Occipital lobe (tissue), 2 donors: ENCODE data around the gene MIER3. TPM values are rescaled to one million over a fixed set of nuclear protein-coding genes. Genes with fewer than 3 reads are reported as not detected.

ENCODE experiments used
- DNase-seq: peaks from one replicate; lab custom pipeline; 2025; lab: John Stamatoyannopoulos, UW
- total RNA-seq: library from RNA; depleted of rRNA; stranded (reverse); fragments of >200 nt; gene quantifications from one replicate; pipeline ENCODE4 v1.2.3, GENCODE V29; 2014

The MIER3 gene
- total RNA-seq, 1 donor from 2014 or later = 54.1 TPM

- DNase-seq = no peak
Observed at GRCh38 chr5:56961746-56962145, 9.8 kb upstream of the MIER3 start.

DNA sequence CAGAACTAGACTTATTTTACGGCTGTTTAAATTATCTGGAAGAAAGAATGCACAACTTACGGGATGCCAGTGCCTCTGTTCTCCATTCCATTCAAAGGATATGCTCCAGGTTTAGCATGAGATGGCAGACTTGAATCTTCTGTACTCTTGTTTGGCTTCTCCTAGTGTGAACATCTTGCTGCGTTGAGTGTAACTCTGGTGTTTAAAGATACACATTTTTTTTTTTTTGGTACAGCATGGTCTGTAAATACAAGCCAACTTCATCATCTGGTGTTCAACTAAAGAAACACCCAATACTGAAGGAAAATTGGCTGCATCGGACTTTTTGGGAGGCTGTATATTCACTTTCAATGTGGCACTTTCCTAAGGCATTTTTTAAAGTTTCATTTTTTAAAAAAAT, 7.4 kb upstream of the MIER3 start:
- no peak for DNase-seq

DNA sequence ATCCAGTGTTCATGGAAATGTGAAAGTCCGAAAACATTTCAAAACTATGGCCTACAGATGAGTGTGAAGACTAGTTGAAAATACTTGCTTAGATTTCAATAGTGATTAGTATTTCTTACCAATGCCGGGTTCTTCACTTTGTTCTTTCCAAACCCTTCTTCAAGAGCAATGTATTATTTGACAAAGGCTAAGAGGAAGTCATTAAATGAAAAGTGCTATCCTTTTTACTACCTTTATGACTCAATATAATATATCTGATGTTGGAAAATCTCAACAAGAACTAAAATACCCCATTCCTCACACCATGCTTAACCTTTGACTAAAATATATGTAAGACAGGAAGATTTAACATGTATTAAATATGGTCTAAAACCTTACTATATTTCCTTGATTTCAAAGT, 6.7 kb upstream of the MIER3 start:
- no peak for DNase-seq

- no peak for DNase-seq
Observed at GRCh38 chr5:56954262-56954661, 2.3 kb upstream of the MIER3 start.

GRCh38 chr5:56951126-56951945, 587 bp downstream of the MIER3 start:
- DNase-seq = peak; percentile 24

DNA sequence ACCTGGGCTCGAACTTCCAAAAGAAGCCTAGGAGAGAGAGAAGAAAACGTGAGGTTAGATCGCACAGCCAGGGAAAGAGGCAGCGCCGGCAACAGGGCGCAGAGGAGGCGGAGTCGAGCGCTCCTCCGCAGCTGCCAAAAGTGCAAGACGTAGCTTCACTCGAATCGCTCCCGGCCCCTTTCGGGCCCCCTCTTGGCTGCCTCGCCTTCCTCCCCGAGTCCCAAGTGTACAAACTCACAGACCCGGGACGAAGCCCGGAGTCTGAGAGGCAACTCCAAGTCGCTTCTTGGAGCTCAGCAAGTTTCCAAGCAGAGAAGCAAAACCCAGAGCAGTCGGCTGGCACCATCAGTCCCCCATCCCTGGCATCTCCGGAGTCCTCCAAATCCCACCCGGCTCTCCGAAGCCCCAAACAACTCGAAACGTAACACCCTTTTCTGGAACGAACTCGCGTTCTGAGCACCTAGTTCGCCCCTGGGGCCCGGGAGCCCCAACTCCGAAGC, 1.2 kb downstream of the MIER3 start:
- peak; percentile 46 for DNase-seq

- DNase-seq = no peak
Observed at GRCh38 chr5:56947052-56947451, 4.9 kb downstream of the MIER3 start.

DNA sequence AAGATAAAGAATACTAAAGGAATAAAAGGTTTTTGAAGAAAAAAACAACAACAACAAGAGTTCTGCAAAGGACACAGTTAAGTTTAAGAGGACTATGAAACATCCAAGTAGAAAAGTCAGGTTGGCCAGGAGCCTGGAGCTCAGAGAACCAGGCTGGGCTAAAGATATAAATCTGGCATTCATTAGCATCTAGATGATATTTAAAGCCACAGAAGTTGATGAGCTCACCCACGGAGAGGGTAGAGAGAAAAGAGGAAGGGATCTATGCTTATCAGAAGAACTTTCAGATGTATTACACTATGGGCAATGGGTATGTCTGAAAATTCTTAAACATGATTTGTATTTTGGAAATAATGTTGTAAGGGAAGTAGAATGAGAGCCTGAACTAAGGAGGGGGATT, 9.9 kb downstream of the MIER3 start:
- DNase-seq = no peak

DNA sequence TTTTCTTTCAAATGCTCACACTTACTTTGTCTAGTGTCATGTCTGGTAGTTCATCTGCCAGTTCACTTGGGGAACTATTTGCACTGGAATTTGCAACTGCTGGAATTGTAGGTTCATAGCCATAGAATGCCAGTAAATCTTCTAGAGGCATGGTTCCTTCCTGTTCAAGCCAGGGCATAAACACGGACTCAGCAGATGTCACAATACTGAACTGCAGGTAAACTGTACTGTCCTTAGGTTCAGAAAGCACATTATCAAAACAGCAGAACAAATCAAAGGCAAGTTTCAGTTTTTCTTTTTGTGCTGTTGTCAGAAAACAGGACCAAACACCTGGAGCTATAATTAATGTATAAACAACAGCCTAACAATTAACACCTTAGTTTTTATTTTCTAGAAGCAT, 13.1 kb downstream of the MIER3 start:
- DNase-seq = no peak

DNA sequence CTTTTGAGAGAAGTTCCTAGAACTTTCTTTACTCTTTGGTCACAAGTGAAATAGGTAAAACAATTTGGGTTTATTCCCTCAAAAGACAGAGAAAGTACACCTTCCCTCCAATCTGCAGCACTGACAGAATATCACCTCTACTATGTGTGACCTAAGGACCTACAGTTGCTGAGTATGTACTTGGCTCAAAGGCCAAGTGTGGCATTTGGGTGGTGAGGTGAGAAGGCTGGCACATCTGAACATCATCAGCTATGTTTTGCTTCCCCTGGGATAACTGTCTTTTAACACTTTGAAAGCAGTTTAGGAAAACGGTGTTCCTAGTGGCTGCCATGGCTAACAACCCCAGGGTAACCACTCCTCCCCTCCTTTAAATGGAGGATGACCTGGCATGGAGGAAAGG, 17.6 kb downstream of the MIER3 start:
- no peak for DNase-seq

- no peak for DNase-seq
Observed at GRCh38 chr5:56922922-56923321, 29.0 kb downstream of the MIER3 start.

GRCh38 chr5:56919942-56920662, 31.8 kb downstream of the MIER3 start:
- DNase-seq = no peak

- no peak for DNase-seq
Observed at GRCh38 chr5:56918054-56918453, 33.9 kb downstream of the MIER3 start.

GRCh38 chr5:56917534-56917933, 34.4 kb downstream of the MIER3 start:
- no peak for DNase-seq

GRCh38 chr5:56914678-56915077, 37.2 kb downstream of the MIER3 start:
- no peak for DNase-seq

DNA sequence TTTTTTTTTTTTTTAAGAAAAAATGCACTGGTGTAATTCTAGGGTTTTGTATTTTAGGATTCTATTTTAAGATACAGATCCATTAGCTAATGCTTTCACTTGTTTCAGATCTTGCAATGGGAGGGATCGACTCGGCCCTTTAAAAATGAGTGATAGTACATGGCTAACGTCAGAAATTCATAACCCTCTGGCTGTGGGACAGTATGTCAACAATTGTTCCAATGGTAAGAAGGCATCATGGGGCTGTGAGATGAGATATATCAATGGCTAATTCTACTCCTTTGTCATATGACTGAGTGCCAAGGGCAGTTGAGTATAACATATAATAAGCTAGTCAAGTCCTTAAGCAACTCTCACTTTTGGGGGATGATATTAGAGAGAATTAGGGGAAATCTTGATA, 38.2 kb downstream of the MIER3 start:
- DNase-seq = no peak

GRCh38 chr5:56910210-56910965, 41.5 kb downstream of the MIER3 start:
- peak; percentile 68 for DNase-seq

DNA sequence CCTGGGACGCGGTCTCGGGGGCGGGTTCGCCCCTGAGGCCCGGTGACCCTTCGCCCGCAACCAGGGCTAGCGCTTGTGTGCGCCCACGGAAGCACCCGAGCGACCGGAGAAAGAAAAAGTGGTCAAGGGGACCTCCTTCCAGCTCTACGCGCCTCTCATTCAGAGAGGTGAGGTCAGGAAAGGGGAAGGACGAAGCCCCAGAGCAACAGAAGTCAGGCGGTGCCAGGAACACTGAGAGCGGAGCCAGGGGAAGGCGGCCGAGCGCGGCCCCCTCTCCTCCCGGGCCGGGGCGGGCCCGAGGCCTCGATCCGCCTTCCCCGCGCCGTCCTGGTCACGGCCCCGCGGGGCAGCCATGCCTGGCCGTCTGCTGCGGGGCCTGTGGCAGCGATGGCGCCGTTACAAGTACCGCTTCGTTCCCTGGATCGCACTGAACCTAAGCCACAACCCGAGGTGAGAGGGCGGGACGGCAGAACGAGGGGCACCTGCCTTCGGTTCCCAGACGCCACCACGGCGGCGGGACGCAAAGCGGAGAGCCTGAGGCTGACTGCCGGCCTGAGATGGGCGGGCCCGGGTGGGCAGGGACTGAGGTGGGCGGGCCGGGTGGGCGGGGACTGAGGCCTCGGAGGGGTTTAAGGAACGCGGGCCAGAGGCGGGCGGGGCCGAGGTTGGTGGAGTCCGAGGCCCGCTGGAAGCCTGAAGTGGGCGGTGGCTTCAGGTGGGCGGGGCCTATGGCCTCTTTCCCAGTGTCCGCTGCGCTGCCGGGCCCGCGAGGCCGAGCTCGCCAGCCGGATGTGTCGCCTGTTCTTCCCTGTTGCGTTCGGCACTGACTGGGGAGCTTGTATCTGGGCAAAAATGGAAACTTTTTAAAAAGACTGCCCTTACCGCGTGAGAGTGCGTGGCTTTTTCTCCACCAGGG, 42.4 kb downstream of the MIER3 start, which contains the start of gene SETD9:
Gene SETD9, plus strand, starts transcription at position 303 of the 916 bp plus-strand sequence. Its CDS starts 50 bp downstream, at position 353.
- peak; percentile 97 for DNase-seq

DNA sequence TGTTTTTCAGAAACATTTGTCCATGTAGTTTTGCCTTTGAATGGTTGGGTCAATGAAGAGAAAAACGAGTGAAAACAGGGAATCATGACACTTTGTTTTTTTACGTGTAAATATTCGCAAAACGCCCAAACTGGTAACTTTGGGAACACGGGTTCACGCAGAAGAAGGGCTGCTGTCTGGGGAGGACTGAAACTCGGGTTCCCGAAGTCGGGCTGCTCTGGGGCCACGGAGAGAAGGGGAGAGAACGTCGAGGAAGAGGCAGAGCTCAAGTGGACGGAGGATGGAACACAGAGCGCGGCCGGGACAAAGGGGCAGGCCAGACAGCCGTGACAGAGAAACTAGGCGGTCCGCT, 43.0 kb downstream of the MIER3 start:
- no peak for DNase-seq

DNA sequence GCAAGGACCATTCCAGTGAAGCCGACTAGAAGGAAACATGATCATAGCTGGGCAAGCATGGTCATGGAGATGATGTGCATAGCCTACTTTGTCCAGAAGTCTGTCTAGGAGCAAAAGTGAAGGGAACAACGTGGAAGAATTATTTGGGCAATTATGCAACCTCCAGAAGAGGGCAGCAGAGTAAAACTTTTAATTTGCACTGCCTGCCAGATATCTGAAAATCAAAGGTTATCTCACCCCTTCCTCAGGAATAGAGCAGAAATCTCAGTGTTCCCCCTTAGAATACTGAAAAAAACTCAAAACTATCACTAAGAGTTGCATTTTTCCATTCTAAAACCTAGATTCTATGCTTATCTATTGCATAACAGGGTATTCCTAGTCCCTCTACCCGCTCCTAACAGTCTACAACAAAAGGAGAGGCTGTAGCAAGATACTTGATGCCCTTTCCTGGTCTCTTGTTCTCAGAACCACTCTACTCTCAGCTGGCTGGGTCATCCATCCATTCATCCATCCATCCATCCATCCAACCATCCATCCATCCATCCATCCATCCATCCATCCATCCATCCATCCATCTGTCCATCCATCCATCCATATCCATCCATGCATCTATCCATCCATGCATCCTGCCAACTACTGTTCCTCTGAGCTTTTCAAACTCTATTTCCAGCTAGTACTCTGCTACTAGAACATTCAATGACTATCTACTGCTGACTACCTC, 50.9 kb downstream of the MIER3 start:
- no peak for DNase-seq
